GM10248 (cell line): ENCODE measurements around the gene HPS5.

ENCODE experiments used
- CTCF ChIA-PET: fragments of 300-600 bp; sonication (Branson Sonifier 250); formaldehyde crosslinking; extraction: SDS; loops from one replicate; lab custom pipeline; 2021; ENCODE audit warnings: antibody characterized with exemption; lab: Yijun Ruan, JAX
- POLR2A ChIA-PET: fragments of 350-650 bp; sonication (Branson Sonifier 250); formaldehyde crosslinking; extraction: SDS; loops from one replicate; lab custom pipeline; 2020; ENCODE audit warnings: antibody characterized with exemption; lab: Yijun Ruan, JAX
- DNase-seq: peaks from one replicate; pipeline ENCODE4 v3.0.0; 2012; ENCODE audit errors: extremely low spot score
- TF ChIP-seq, protein P1 (sequence below): IDR thresholded peaks from 2 replicates; pipeline ENCODE4 v1.5.1; 2012; ENCODE audit warnings: mild to moderate bottlenecking, low read depth; ENCODE audit errors: extremely low read depth, missing control alignments, control extremely low read depth

The HPS5 gene

DNA sequence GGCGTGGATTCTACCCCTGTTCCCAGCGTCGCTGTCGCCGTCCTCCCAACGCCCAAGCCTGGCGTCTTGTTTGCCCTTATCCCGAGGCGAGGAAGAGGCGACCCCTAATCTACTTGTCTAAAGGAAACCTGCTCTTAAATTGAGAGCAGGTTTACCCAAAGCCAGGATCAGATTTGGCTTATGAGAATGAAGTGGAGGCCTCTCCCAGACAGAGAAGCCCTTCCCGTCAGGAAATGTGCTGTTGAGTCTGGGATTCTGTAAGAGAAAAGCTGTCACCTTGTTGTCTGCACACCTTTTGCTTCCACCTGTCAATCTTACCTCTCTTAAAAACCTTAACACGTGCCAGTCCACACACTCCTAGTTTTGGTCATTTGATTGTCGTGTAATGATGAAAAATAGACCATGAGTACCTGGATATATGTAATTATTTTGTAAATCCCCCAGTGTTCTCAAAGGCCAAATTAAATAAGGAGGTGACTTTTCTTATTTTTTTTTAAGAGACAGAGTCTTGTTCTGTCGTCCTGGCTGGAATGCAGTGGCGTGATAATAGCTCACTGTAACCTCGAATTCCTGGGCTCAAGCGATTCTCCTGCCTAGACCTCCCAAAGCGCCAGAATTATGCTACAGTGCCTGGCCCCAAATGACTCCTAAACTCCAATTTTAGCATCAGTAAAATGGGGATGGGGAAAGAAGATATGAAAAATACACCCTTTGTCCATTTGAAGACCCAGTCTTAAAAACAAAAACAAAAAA is 1.1 kb upstream of the HPS5 start:
- TF ChIP-seq, protein P1, sequence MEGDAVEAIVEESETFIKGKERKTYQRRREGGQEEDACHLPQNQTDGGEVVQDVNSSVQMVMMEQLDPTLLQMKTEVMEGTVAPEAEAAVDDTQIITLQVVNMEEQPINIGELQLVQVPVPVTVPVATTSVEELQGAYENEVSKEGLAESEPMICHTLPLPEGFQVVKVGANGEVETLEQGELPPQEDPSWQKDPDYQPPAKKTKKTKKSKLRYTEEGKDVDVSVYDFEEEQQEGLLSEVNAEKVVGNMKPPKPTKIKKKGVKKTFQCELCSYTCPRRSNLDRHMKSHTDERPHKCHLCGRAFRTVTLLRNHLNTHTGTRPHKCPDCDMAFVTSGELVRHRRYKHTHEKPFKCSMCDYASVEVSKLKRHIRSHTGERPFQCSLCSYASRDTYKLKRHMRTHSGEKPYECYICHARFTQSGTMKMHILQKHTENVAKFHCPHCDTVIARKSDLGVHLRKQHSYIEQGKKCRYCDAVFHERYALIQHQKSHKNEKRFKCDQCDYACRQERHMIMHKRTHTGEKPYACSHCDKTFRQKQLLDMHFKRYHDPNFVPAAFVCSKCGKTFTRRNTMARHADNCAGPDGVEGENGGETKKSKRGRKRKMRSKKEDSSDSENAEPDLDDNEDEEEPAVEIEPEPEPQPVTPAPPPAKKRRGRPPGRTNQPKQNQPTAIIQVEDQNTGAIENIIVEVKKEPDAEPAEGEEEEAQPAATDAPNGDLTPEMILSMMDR, result no peak
- DNase-seq, result no peak
- ChIA-PET POLR2A (interaction anchor here (1.0 to 1.2 kb wide), 2 partner anchors 8 to 71 kb away, joined by 3 to 4 read pairs; partner anchors contain the start of gene LDHA), CTCF (interaction anchor here (1.4 kb wide), 1 partner anchor 50 kb away, joined by 3 read pairs; no protein-coding TSS in a partner anchor)

DNA sequence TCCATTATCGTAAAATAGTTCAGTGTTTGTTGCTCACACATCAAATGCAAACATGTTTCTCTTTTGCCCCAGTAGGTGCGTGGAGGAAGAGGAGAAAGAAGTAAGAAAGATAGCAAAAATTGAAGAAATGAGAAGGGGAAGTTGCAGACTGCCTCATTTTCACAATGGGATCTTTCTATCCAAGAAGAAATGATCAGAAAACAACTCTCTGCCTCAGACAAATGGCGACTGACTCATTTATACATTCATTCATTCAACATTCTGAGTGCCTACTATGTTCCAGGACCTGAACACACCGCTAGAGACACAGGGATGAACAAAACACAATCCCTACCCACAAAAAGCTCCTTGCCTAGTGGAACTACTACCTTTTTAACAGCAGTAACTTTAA is 367 bp downstream of the HPS5 start:
- TF ChIP-seq, protein P1, result no peak
- CTCF ChIA-PET, result interaction anchor here (1.4 to 2.3 kb wide), 5 partner anchors 10 to 78 kb away, joined by 3 to 11 read pairs (median 6); no protein-coding TSS in a partner anchor
- peak; percentile 10 for DNase-seq
- POLR2A ChIA-PET, result interaction anchor here (0.7 to 1.2 kb wide), 4 partner anchors 8 to 400 kb away, joined by 3 to 4 read pairs (median 4); no protein-coding TSS in a partner anchor

DNA sequence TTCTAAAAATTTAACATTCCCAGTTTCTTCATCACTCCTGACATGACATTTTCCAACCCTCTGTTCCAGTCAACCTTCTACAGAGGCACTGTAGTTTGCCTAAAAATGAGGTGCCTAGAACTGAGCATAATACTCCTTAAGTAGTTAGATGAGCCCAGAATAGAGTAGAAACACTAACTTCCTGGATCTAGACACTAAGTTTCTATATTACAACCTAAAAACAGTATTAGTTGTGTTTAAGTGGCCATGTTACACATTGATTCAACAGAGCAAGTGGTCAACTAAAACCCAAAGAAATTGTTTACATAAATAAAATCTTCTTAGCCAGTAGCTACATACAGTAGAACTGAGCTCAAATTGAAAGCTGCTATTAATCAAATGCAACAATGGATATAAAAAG is 1.3 kb downstream of the HPS5 start:
- ChIA-PET CTCF (interaction anchor here (1.0 to 2.3 kb wide), 6 partner anchors 9 to 77 kb away, joined by 3 to 11 read pairs (median 5); no protein-coding TSS in a partner anchor), POLR2A (interaction anchor here (0.9 kb wide), 2 partner anchors 72 to 75 kb away, joined by 3 read pairs; partner anchors contain the start of gene SAA2)
- no peak for DNase-seq
- TF ChIP-seq, protein P1, result no peak

DNA sequence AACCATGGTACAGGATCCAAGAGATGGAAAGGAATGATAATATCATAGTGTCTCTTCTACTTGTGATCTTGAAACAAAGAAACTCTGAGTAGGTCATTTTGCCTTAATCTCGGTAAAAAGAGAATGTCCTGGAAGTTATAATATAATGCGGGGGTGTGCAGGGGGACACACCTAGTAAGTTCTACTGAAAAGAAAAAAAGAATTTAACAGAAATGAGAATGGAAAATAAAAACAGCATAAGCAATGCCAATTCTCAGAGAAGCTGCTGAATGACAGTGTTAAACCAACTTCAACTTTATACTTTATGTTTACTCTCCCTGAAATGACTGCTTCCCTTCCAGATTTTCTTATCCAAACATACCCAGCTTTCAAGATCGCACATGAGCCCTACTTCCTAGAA is 2.0 kb downstream of the HPS5 start:
- DNase-seq, result no peak
- ChIA-PET POLR2A (interaction anchor here (0.5 to 0.9 kb wide), 3 partner anchors 11 to 71 kb away, joined by 3 to 4 read pairs (median 3); partner anchors contain the start of gene SAA2), CTCF (interaction anchor here (1.0 to 2.1 kb wide), 3 partner anchors 14 to 45 kb away, joined by 3 to 6 read pairs (median 4); no protein-coding TSS in a partner anchor)
- TF ChIP-seq, protein P1, result no peak

DNA sequence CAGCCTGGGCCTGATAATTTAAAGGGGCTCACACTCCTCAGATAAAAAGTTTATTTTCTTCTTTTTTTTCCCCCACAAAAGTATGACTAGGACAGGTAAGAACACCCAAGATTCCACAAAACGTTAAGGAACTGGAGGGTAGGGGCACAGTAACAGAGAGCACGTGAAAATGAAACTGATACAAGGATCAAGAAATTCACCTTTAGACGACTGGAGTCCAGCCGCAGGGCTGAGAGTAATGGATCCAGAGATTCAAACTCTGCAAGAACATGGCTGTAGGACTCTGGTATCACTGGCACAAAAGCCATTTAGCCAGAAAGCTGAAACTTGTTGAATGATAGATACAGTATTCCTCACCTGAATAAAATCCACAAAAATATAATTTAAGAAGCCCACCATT is 4.4 kb downstream of the HPS5 start:
- TF ChIP-seq, protein P1, result no peak
- POLR2A ChIA-PET, result no interaction called here
- no peak for DNase-seq
- CTCF ChIA-PET, result no interaction called here

DNA sequence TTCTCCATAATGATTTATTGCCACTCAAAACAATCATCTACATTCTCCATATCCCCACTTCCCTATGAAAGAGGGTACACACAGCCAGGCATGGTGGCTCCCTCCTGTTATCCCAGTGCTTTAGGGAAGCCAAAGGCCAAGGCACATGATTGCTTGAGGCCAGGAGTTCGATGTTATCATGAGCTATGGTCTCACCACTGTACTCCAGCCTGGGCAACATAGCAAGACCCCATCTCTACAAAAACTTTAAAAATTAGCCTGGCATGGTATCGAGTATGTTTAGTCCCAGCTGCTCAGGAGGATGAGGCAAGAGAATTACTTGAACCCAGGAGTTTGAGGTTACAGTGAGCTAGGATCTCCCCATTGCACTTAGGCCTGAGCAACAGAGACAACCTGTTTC is 6.0 kb downstream of the HPS5 start:
- TF ChIP-seq, protein P1, result no peak
- ChIA-PET POLR2A (no interaction called here), CTCF (interaction anchor here (1.1 to 1.8 kb wide), 7 partner anchors 10 to 200 kb away, joined by 3 to 11 read pairs (median 4); no protein-coding TSS in a partner anchor)
- DNase-seq, result no peak
